HepG2 (cell line): ENCODE measurements around the gene SH3PXD2A. TPM values are rescaled to one million over a fixed set of nuclear protein-coding genes. Genes with fewer than 3 reads are reported as not detected.

Experiments used
- HMGXB4 ChIP-seq, 2 experiments: sonication (generic) in 1 of 2; formaldehyde crosslinking in 1 of 2; IDR thresholded peaks; 2 replicates each; pipeline versions ENCODE4 v1.4.0 to v1.6.1; 2018 to 2020; ENCODE audit warnings: missing genetic modification reagents in 2 of 2, borderline replicate concordance in 1 of 2, low read depth in 1 of 2, mild to moderate bottlenecking in 1 of 2, missing biosample characterization in 1 of 2
- IKZF5 ChIP-seq: IDR thresholded peaks from 2 replicates; pipeline ENCODE4 v1.6.1; 2018; ENCODE audit warnings: missing genetic modification reagents, mild to moderate bottlenecking, missing compliant biosample characterization
- KAT7 ChIP-seq: IDR thresholded peaks from 2 replicates; pipeline ENCODE4 v1.6.1; 2018; ENCODE audit warnings: borderline replicate concordance, missing compliant biosample characterization
- MEF2D ChIP-seq: sonication (generic); formaldehyde crosslinking; IDR thresholded peaks from 2 replicates; pipeline ENCODE4 v1.5.1; 2020; ENCODE audit warnings: mild to moderate bottlenecking, missing genetic modification reagents
- MXI1 ChIP-seq: IDR thresholded peaks from 3 replicates; pipeline ENCODE4 v1.6.1; 2012; ENCODE audit warnings: low read depth, low read length, inconsistent platforms, borderline replicate concordance
- MYPOP ChIP-seq: sonication (generic); formaldehyde crosslinking; IDR thresholded peaks from 2 replicates; pipeline ENCODE4 v1.8.1; 2023; ENCODE audit warnings: mild to moderate bottlenecking, moderate library complexity, missing genetic modification reagents
- PCBP1 ChIP-seq: fragments of 200-400 bp; formaldehyde crosslinking; IDR thresholded peaks from 2 replicates; pipeline ENCODE4 v1.6.1; 2017; ENCODE audit warnings: mild to moderate bottlenecking, low read depth, low read length, borderline replicate concordance
- PTBP1 ChIP-seq: fragments of 200-400 bp; formaldehyde crosslinking; IDR thresholded peaks from 2 replicates; pipeline ENCODE4 v1.6.1; 2018; ENCODE audit warnings: low read length, low read depth; ENCODE audit not compliant: poor library complexity, severe bottlenecking
- RBFOX2 ChIP-seq: fragments of 200-400 bp; formaldehyde crosslinking; IDR thresholded peaks from 2 replicates; pipeline ENCODE4 v1.6.1; 2017; ENCODE audit warnings: low read depth, mild to moderate bottlenecking, low read length
- THAP9 ChIP-seq: sonication (generic); formaldehyde crosslinking; IDR thresholded peaks from 2 replicates; pipeline ENCODE4; 2020; ENCODE audit warnings: missing genetic modification reagents, mild to moderate bottlenecking, borderline replicate concordance
- ZNF512B ChIP-seq: sonication (generic); formaldehyde crosslinking; IDR thresholded peaks from 2 replicates; pipeline ENCODE4 v1.5.1; 2020; ENCODE audit warnings: missing genetic modification reagents, mild to moderate bottlenecking, borderline replicate concordance
- ZNF546 ChIP-seq: sonication (generic); formaldehyde crosslinking; conservative IDR thresholded peaks from 2 replicates; pipeline ENCODE4 v1.8.1; 2023; ENCODE audit warnings: mild to moderate bottlenecking, missing genetic modification reagents
- ZNF672 ChIP-seq: sonication (generic); formaldehyde crosslinking; IDR thresholded peaks from 2 replicates; pipeline ENCODE4 v1.8.1; 2022; ENCODE audit warnings: missing genetic modification reagents
- ZNF775 ChIP-seq: sonication (generic); formaldehyde crosslinking; IDR thresholded peaks from 2 replicates; pipeline ENCODE4 v1.4.0; 2020; ENCODE audit warnings: missing genetic modification reagents, mild to moderate bottlenecking, moderate library complexity, borderline replicate concordance
- polyA plus RNA-seq, 8 experiments: library from polyadenylated mRNA; depleted of rRNA in 3 of 8; stranded (reverse) in 7 of 8; unstranded in 1 of 8; fragments of >200 nt; fragmentation: Illumina TruSeq in 4 of 8; extraction: Trizol in 4 of 8; gene quantifications; 2 replicates each; pipeline versions ENCODE4 v1.2.1 to v1.2.3, GENCODE V29; 2011 to 2016; ENCODE audit warnings: low read depth in 4 of 8, missing spikeins in 1 of 8, mixed read lengths in 1 of 8; ENCODE audit not compliant: insufficient read depth in 1 of 8
- total RNA-seq, 5 experiments: library from RNA; depleted of rRNA; stranded (reverse); fragments of >200 nt; fragmentation: Illumina TruSeq; extraction: Trizol; gene quantifications; 2 replicates each; pipeline ENCODE4 v1.2.3, GENCODE V29; 2016; ENCODE audit warnings: low read depth in 1 of 5
- TF ChIP-seq, protein P1 (sequence below): IDR thresholded peaks from 2 replicates; pipeline ENCODE4 v1.6.1; 2016; ENCODE audit warnings: low read depth

Gene SH3PXD2A
- total and polyA plus RNA-seq, 2 of the 13 experiments (the other 11 are each of a cell fraction or from before 2014, with no cell fraction given) = 11.1 to 11.3 TPM

DNA sequence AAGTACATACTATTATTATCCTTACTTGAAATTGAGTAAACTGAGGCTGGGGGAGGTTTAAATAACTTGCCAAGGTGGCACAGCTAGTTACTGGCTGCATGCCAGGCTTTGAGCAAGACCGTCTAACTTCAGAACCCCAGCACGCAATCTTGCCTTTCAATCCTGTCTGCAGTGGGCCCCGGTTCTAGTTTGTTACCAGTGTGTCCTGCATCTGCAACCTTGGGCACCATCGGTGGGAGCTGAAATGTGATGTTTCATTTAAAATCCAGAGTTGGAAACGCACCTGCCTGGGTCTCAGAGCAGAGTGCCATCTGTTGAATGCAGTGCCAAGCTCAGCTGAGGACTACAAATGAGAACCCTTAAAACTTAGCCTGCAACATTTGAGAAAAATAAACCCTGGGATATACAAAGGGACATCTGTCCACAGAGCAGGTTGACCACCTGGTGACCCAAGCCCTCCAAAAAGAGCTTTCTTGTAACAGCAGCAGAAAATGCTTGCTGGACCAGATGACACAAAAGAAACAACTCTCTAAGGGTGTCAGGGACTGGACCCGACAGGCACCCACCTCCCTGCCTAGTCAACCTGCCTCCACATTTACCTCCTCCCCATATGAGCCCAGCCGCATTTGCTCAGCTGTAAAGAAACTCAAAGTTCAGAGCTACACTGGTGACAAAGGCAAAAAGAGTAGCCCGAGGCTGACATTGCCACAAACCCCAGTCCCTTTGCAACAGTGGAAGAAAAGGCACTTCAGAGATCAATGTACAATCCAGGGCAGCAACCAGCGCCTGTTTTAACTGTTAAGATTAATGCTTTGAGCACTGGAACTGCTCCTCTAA lies 1.7 kb downstream of the SH3PXD2A start (continued):
- TF ChIP-seq ZNF546 (CRISPR knock-in tag) = peak; percentile 22; the same call in 1 of the 2 replicates
- no peak for TF ChIP-seq MEF2D (CRISPR knock-in tag)
- no peak for TF ChIP-seq ZNF512B
- no peak for TF ChIP-seq PTBP1
- TF ChIP-seq PCBP1 = no peak
- TF ChIP-seq IKZF5 (CRISPR knock-in tag) = no peak
- no peak; the same call in 2 of the 3 replicates for TF ChIP-seq MXI1
- TF ChIP-seq ZNF672 (CRISPR knock-in tag) = no peak
- peak; percentile 70; the same call in 1 of the 2 replicates for TF ChIP-seq ZNF775 (CRISPR knock-in tag)
- TF ChIP-seq THAP9 (CRISPR knock-in tag) = no peak
- TF ChIP-seq KAT7 (CRISPR knock-in tag) = 0 out of 2 replicates have a peak, but pooled peaks have one; percentile 26
- no peak for TF ChIP-seq RBFOX2
- no peak for TF ChIP-seq MYPOP
- peak; percentile 38 to 60; a peak in 2 of 4 replicates for TF ChIP-seq HMGXB4 (CRISPR knock-in tag; IDR thresholded peaks at IDR 0.05; ENCODE audit: borderline replicate concordance in 1 of 2, low read depth in 1 of 2)
- TF ChIP-seq, protein P1, sequence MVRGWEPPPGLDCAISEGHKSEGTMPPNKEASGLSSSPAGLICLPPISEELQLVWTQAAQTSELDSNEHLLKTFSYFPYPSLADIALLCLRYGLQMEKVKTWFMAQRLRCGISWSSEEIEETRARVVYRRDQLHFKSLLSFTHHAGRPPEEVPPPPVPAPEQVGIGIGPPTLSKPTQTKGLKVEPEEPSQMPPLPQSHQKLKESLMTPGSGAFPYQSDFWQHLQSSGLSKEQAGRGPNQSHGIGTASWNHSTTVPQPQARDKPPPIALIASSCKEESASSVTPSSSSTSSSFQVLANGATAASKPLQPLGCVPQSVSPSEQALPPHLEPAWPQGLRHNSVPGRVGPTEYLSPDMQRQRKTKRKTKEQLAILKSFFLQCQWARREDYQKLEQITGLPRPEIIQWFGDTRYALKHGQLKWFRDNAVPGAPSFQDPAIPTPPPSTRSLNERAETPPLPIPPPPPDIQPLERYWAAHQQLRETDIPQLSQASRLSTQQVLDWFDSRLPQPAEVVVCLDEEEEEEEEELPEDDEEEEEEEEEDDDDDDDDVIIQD (CRISPR knock-in tag) = 0 out of 2 replicates have a peak, but pooled peaks have one; percentile 31
